ENCODE measurements around the gene CERS4.
A peak's percentile ranks its signal among the peaks of the same experiment; 100 is the strongest.
"Not testable (repeated sequence)": the region's sequence is repeated elsewhere in the genome, so short reads cannot be mapped to it uniquely, and the experiment has no call there.

CERS4 gene

GRCh38 chr19:8220481-8220880 lies 11.3 kb downstream of the CERS4 start:
- Mint-ChIP-seq H3K9me3 (no peaks in the 10 kb centered on the region), H3K36me3 (ENCODE audit: low read depth) (peaks cover 11% of the 10 kb centered on the region)

GRCh38 chr19:8221161-8221560 lies 12.0 kb downstream of the CERS4 start:
- Mint-ChIP-seq H3K36me3 (ENCODE audit: low read depth) (peaks cover 13% of the 10 kb centered on the region), H3K4me3 (no peak overlapping the region), H3K4me1 (ENCODE audit: low read depth) (no peaks in the 10 kb centered on the region), H3K9me3 (no peaks in the 10 kb centered on the region), H3K27ac (no peak overlapping the region), H3K27me3 (no peaks in the 10 kb centered on the region)

More at GRCh38 chr19:8220481-8220880, 11.3 kb downstream of the CERS4 start:
- Mint-ChIP-seq H3K27ac (no peak overlapping the region), H3K4me1 (ENCODE audit: low read depth) (no peaks in the 10 kb centered on the region), H3K4me3 (no peak overlapping the region), H3K27me3 (no peaks in the 10 kb centered on the region)

- H3K27ac Mint-ChIP-seq; H3K4me3 Mint-ChIP-seq; H3K9me3 Mint-ChIP-seq; H3K27me3 Mint-ChIP-seq; H3K4me1 Mint-ChIP-seq (ENCODE audit: low read depth): not testable (repeated sequence)
- peaks cover 15% of the 10 kb centered on the region for H3K36me3 Mint-ChIP-seq (ENCODE audit: low read depth)
Measured at GRCh38 chr19:8223442-8223841, 14.3 kb downstream of the CERS4 start.

- Mint-ChIP-seq H3K9me3 (no peaks in the 10 kb centered on the region), H3K4me1 (ENCODE audit: low read depth) (no peaks in the 10 kb centered on the region), H3K27ac (peak overlapping the region; percentile 46), H3K4me3 (no peak overlapping the region), H3K36me3 (ENCODE audit: low read depth) (peaks cover 19% of the 10 kb centered on the region), H3K27me3 (no peaks in the 10 kb centered on the region)
Measured at GRCh38 chr19:8224394-8225145, 15.4 kb downstream of the CERS4 start.

- H3K27me3 Mint-ChIP-seq: no peaks in the 10 kb centered on the region
- H3K27ac Mint-ChIP-seq: no peak overlapping the region
- H3K9me3 Mint-ChIP-seq: peaks cover 5% of the 10 kb centered on the region
- H3K36me3 Mint-ChIP-seq (ENCODE audit: low read depth): peaks cover 27% of the 10 kb centered on the region
- H3K4me1 Mint-ChIP-seq (ENCODE audit: low read depth): no peaks in the 10 kb centered on the region
- H3K4me3 Mint-ChIP-seq: no peak overlapping the region
Measured at GRCh38 chr19:8231073-8231604, 22.0 kb downstream of the CERS4 start.

GRCh38 chr19:8233370-8233769 lies 24.2 kb downstream of the CERS4 start:
- Mint-ChIP-seq H3K4me3 (no peak overlapping the region), H3K27ac (no peak overlapping the region)

GRCh38 chr19:8237026-8237425 lies 27.9 kb downstream of the CERS4 start:
- Mint-ChIP-seq H3K27ac (no peak overlapping the region), H3K4me3 (no peak overlapping the region), H3K4me1 (ENCODE audit: low read depth) (peaks cover 18% of the 10 kb centered on the region), H3K36me3 (ENCODE audit: low read depth) (peaks cover 13% of the 10 kb centered on the region), H3K9me3 (peaks cover 5% of the 10 kb centered on the region), H3K27me3 (no peaks in the 10 kb centered on the region)

More at GRCh38 chr19:8233370-8233769, 24.2 kb downstream of the CERS4 start:
- Mint-ChIP-seq H3K4me1 (ENCODE audit: low read depth) (no peaks in the 10 kb centered on the region), H3K9me3 (peaks cover 5% of the 10 kb centered on the region), H3K27me3 (no peaks in the 10 kb centered on the region), H3K36me3 (ENCODE audit: low read depth) (peaks cover 19% of the 10 kb centered on the region)

- Mint-ChIP-seq H3K27ac (no peak overlapping the region), H3K27me3 (no peaks in the 10 kb centered on the region), H3K4me1 (ENCODE audit: low read depth) (peaks cover 18% of the 10 kb centered on the region), H3K36me3 (ENCODE audit: low read depth) (peaks cover 22% of the 10 kb centered on the region), H3K9me3 (peaks cover 5% of the 10 kb centered on the region), H3K4me3 (no peak overlapping the region)
Measured at GRCh38 chr19:8238251-8238650, 29.1 kb downstream of the CERS4 start.

- peaks cover 30% of the 10 kb centered on the region for H3K36me3 Mint-ChIP-seq (ENCODE audit: low read depth)
- H3K4me3 Mint-ChIP-seq: peak overlapping the region; percentile 9
- no peaks in the 10 kb centered on the region for H3K27me3 Mint-ChIP-seq
- H3K4me1 Mint-ChIP-seq (ENCODE audit: low read depth): peaks cover 18% of the 10 kb centered on the region
- H3K9me3 Mint-ChIP-seq: peaks cover 5% of the 10 kb centered on the region
- H3K27ac Mint-ChIP-seq: peak overlapping the region; percentile 57
Measured at GRCh38 chr19:8239528-8240273, 30.5 kb downstream of the CERS4 start.

GRCh38 chr19:8240274-8241229 lies 31.4 kb downstream of the CERS4 start:
- H3K27ac Mint-ChIP-seq: peak overlapping the region; percentile 58
- peak overlapping the region; percentile 56 for H3K4me3 Mint-ChIP-seq
- peaks cover 30% of the 10 kb centered on the region for H3K36me3 Mint-ChIP-seq (ENCODE audit: low read depth)
- H3K9me3 Mint-ChIP-seq: peaks cover 5% of the 10 kb centered on the region
- peaks cover 18% of the 10 kb centered on the region for H3K4me1 Mint-ChIP-seq (ENCODE audit: low read depth)
- no peaks in the 10 kb centered on the region for H3K27me3 Mint-ChIP-seq

- Mint-ChIP-seq H3K9me3 (peaks cover 5% of the 10 kb centered on the region), H3K4me3 (no peak overlapping the region), H3K27me3 (no peaks in the 10 kb centered on the region), H3K4me1 (ENCODE audit: low read depth) (peaks cover 18% of the 10 kb centered on the region), H3K36me3 (ENCODE audit: low read depth) (peaks cover 30% of the 10 kb centered on the region), H3K27ac (no peak overlapping the region)
Measured at GRCh38 chr19:8241646-8242045, 32.5 kb downstream of the CERS4 start.

- Mint-ChIP-seq H3K27ac (no peak overlapping the region), H3K4me1 (ENCODE audit: low read depth) (peaks cover 18% of the 10 kb centered on the region), H3K4me3 (no peak overlapping the region), H3K36me3 (ENCODE audit: low read depth) (peaks cover 30% of the 10 kb centered on the region), H3K9me3 (peaks cover 5% of the 10 kb centered on the region), H3K27me3 (no peaks in the 10 kb centered on the region)
Measured at GRCh38 chr19:8242211-8242821, 33.1 kb downstream of the CERS4 start.

GRCh38 chr19:8243146-8243545 lies 34.0 kb downstream of the CERS4 start:
- no peak overlapping the region for H3K4me3 Mint-ChIP-seq
- H3K27me3 Mint-ChIP-seq: no peaks in the 10 kb centered on the region
- H3K4me1 Mint-ChIP-seq (ENCODE audit: low read depth): peaks cover 18% of the 10 kb centered on the region
- peaks cover 32% of the 10 kb centered on the region for H3K36me3 Mint-ChIP-seq (ENCODE audit: low read depth)
- peaks cover 5% of the 10 kb centered on the region for H3K9me3 Mint-ChIP-seq
- no peak overlapping the region for H3K27ac Mint-ChIP-seq

GRCh38 chr19:8244442-8244841 lies 35.3 kb downstream of the CERS4 start:
- Mint-ChIP-seq H3K27me3 (no peaks in the 10 kb centered on the region), H3K4me3 (no peak overlapping the region), H3K27ac (no peak overlapping the region), H3K9me3 (peaks cover 5% of the 10 kb centered on the region), H3K36me3 (ENCODE audit: low read depth) (peaks cover 42% of the 10 kb centered on the region), H3K4me1 (ENCODE audit: low read depth) (peaks cover 17% of the 10 kb centered on the region)

Measured in stimulated activated naive CD8-positive, alpha-beta T cell treated with anti-CD3 and anti-CD28 coated beads, Interleukin-15, Interleukin-2, amounts not matched to agents 100 ng/mL and 50 ng/mL, for 24 hours (primary cell).